ENCODE results near the gene TRANK1.

- TF ChIP-seq CTCF (IDR thresholded peaks at IDR 0.05) (no peak), POLR2A (IDR thresholded peaks at IDR 0.05) (no peak), EP300 (IDR thresholded peaks at IDR 0.05) (peak in 1 of 2 donors; percentile 52)
Observed at GRCh38 chr3:36906504-36907149, 38.2 kb downstream of the TRANK1 start.
